GM21390 (cell line): ENCODE data around the gene KRTAP4-4.
"Not testable (repeated sequence)": the region's sequence is repeated elsewhere in the genome, so short reads cannot be mapped to it uniquely, and the experiment has no call there.

Experiments
- ATAC-seq: cut with Tn5 transposase; IDR thresholded peaks from one replicate; pipeline ENCODE4 v1.9.1; 2021; ENCODE audit not compliant: unreplicated experiment

KRTAP4-4 gene

GRCh38 chr17:41148971-41149651 lies 11.4 kb downstream of the KRTAP4-4 start:
- ATAC-seq = not testable (repeated sequence)

DNA sequence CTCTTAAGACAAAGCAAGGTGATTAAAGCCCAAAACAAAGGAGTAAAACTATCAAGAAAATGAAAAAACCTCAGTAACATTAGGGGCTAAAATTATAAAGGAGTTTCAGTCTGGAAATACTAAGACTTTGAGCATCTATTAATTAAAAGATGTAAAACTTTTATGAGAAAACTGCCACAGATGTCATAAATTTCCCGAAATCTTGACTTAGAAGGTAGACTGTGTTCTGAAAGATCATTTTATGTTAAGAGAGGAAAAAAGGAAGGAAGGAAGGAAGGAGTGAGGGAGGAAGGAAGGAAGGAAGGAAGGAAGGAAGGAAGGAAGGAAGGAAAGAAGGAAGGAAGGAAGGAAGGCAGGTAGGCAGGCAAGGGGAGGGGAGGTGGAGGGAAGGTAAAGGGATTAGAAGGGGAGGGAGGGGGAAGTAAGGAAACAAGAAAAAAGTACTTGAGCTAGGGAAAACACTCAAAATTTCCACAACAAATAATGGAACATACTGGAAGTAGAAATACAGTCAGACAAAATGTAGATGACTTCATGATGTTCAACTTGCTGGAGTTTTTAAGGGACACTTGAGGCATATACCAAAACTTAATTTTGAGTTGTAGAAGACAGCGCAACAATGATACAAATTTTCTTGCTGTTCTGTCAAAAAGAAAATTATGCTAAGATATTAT lies 12.9 kb downstream of the KRTAP4-4 start:
- ATAC-seq = no peak

DNA sequence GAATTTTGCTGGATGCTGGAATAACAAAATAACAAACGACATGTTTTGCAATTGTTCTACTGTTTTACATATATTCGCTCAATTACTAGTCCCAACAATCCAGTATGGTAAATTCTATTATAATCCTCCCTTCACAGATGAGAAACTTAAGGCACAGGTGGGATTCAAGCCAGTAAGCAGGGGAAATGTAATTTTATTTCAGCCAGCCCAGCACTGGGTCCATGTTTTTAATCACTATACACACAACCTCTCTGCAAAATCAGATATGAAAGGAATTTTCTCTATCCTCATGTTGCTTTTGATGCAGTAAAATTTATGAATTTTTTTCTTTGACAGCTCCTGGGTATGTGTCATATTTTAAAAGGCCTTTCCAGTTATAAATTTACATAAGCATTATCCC lies 15.3 kb downstream of the KRTAP4-4 start:
- no peak for ATAC-seq

- no peak for ATAC-seq
These were observed 15.7 kb downstream of the KRTAP4-4 start for GRCh38 chr17:41144846-41145245.

- no peak for ATAC-seq
These were observed 19.2 kb downstream of the KRTAP4-4 start for GRCh38 chr17:41141361-41141760.

GRCh38 chr17:41140360-41141131 lies 20.0 kb downstream of the KRTAP4-4 start, which contains the start of gene KRTAP4-6:
KRTAP4-6 (minus strand) TSS chr17:41140544; CDS start chr17:41140487, 57 bp downstream.
- no peak for ATAC-seq

DNA sequence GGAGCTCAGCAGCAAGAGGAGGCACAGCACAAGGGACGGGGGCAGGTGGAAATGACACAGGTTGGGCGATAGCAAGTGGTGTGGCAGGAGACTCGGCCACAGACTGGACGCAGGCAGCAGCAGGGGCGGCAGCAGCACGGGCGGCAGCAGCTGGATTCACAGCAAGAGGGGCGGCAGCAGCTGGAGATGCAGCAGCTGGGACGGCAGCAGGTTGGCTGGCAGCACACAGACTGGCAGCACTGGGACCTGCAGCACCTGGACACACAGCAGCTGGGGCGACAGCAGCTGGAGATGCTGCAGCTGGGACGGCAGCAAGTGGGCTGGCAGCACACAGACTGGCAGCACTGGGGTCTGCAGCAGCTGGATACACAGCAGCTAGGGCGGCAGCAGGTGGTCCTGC lies 20.7 kb downstream of the KRTAP4-4 start:
- not testable (repeated sequence) for ATAC-seq

DNA sequence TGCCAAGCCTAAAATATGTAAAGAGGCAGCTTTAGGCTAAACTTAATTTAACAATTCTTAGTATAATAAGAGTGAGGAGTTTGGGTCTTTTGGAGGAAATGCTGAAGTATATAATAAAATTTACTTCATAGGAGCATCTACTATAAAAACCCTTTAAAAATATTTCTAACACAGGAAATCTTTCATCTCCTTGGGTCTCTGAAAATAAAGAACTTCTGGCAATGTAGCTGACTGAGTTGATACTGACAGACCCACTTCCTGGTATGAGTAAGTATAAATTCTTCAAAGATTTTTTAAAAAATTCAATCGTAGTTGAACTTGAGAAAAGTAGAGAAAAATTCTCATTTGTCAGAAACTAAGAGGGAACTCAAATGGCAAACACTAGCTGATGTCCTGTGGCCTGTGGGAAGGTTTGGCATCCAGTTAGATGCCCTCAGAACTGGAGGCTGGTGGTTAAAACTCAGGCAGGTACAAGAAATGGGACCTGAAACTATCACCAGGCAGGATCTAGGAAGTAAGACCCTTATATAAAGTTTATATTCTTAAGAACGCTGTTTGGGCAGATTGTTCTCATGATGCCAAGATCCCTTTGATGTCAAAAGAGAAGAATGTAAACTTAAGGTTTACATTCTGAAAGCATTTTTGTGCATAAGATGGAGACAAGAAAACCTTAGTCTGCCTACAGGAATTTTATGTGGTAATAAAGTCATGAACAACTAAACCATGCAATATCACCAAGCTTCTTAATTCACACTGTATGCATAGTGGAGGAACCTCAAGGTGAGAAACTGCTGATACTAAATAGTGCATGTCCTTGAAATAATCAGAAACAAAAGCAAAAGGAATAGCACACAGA lies 26.4 kb downstream of the KRTAP4-4 start:
- no peak for ATAC-seq

DNA sequence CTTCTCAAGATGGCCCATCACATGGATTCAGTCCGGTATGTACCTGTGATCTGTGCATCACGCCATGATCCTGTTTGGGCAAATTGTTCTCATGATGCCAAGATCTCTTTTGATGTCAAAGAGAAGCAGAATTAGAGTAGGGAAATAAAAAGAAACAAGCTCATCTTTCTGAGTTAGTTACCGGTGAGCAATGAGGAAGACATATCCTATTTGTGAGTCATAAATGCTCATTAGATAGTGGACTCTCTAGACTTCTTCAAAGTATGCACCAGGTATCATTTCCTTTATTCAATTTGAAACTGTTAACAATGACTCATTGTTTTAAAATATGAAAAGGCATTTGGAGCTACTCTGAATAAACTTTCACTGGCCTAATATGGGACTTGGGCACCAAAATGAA lies 28.6 kb downstream of the KRTAP4-4 start:
- no peak for ATAC-seq

DNA sequence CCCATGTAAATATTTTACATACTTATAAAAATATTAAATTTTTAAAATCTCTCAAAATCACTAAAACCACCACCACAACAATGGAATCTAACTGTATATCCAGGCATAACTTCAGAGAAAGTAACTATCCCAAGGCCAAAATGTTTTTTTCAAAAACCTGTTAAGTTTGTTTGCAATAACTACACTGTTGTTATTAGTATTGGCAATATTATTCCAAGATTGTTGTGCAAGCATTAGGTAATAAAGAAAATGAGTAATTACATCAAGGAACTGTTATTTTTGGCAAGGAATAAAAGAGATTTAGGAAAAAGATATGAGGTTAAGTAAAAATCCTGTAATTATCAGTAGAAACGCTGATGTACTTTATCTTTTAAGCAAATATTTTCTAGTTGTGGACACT lies 33.2 kb downstream of the KRTAP4-4 start:
- ATAC-seq = no peak

DNA sequence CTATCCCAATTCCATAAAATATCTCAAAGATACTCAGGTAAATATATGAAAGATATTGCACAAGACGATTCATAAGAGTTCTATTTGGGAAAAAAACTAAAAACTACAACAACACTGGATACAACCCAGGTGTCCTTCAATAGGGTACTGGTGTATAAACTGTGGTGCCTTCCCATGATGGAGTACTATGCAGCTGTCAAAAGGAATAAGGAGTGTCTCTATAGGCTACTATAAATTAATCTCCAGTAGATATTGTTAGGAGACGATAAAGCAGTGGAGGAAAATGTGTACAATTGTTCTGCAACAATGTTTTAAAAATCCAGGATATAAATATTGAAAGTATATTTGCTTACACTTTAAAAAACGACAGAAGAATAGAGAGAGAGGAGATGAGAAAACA lies 34.1 kb downstream of the KRTAP4-4 start:
- no peak for ATAC-seq

DNA sequence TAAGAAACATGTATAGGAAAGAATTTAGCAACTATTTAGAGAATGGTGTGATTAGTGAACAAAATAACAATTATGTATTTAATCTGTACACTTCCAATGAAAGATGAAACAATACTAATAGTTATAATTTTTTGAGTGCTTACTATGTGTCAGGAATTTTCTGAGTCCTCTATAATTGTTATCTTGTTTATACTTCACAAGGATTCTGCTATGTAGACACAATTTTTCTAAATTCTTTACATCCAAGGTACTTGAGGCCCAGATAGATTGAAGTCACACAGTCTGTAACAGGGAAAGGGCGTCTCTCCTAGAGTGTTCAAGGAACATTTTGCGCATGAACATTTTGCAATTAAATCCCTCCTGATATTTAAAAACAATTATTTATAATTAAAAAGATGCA lies 35.5 kb downstream of the KRTAP4-4 start:
- no peak for ATAC-seq

DNA sequence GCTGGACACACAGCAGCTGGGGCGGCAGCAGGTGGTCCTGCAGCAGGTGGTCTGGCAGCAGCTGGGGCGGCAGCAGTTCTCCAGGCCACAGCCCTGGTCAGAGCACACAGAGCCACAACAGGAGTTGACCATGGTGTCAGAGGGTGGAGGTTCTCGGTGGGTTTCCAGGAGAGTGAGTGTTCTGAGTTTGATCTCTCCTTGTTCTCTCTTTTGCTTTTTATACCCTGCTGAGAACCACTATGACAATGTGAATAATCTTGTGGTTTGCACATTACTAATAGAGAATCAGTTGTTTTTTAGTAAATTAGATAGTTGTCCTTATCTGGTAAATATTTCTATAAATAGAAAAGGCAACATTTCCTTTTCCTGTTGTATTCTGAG lies 36.6 kb downstream of the KRTAP4-4 start, which contains the start of gene KRTAP4-12:
Gene KRTAP4-12, minus strand, starts transcription at position 192 of the 381 bp plus-strand sequence. Its CDS starts 60 bp downstream, at position 132.
- ATAC-seq = not testable (repeated sequence)

GRCh38 chr17:41123292-41123990 lies 37.1 kb downstream of the KRTAP4-4 start:
- ATAC-seq = not testable (repeated sequence)

- ATAC-seq = no peak
These were observed 38.8 kb downstream of the KRTAP4-4 start for GRCh38 chr17:41121742-41122141.

DNA sequence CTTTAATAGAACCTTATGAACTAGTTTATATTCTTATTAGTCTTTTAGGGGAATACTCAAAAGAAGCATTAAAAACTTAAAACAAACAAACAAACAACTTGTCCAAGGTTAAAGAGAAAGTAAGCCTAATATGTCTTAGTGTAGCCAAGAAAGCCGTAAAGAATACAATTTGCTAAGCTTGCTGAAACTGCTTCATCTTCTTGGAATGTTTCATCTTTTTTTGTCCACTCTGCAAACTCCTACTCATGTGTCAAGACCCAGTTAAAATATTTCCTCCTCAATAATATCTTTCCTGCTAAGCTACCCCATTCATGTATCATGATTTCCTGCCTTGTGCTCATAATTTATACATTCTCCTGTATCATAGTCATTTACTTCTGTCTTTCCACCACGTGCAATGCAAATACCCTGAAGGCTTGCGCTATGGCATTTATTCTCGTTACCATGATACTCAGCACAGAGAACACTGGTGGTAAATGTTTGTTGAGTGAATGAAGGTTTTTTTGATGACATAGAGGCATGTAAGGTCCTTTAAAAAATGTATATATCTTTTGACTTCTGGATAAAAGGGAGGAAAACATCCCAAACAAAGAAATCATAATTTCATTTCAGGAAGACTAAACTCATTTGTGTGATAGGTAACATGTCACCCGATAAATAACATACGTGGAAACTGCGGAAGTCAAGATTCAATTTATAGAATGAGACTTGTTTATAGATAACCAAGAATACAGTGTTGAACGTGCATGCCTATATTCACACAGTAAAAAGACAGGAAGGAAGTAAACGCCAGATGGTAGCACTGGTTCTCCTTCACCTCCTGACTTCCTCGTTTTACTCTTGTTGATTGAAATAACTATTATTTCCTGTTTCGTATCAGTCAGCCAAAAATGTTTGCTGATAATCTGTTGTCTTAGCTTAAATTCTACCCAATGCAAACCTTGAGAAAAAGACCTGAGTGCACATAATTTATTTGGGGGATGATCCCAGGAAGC lies 40.6 kb downstream of the KRTAP4-4 start:
- ATAC-seq = not testable (repeated sequence)

DNA sequence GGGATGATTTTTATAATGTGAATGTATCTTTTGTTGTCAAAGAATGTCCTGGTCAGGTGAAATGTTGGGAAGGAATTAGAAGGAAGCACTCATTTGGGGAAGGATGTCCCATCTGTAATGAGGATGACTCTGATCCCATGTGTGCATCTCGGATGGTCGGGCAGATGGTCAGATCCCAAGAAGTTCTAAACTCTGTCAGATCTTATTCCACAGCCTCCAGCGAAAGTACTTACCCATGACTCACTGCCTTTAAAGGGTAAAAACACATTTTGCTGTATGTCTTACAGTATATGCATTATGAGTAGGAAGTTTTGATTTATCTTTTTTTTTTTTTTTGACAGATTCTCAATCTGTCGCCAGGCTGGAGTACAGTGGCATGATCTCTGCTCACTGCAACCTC lies 41.8 kb downstream of the KRTAP4-4 start:
- ATAC-seq = no peak

DNA sequence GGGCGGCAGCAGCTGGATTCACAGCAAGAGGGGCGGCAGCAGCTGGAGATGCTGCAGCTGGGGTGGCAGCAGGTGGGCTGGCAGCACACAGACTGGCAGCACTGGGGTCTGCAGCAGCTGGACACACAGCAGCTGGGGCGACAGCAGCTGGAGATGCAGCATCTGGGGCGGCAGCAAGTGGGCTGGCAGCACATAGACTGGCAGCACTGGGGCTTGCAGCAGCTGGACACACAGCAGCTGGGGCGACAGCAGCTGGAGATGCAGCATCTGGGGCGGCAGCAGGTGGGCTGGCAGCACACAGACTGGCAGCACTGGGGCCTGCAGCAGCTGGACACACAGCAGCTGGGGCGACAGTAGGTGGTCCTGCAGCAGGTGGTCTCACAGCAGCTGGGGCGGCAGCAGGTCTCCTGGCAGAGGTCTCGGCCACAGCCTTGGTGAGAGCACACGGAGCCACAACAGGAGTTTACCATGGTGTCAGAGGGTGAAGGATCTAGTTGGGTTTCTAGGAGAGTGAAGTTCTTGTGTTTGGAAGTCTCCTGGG lies 42.6 kb downstream of the KRTAP4-4 start, which contains the start of gene KRTAP4-11:
Gene KRTAP4-11, minus strand, starts transcription at position 528 of the 541 bp plus-strand sequence. Its CDS starts 58 bp downstream, at position 470.
- not testable (repeated sequence) for ATAC-seq
